HG02970 (cell line): ENCODE results near the gene NTF3.

Source experiments
- ATAC-seq: cut with Tn5 transposase; IDR thresholded peaks from one replicate; pipeline ENCODE4 v1.9.1; 2021; ENCODE audit warnings: mild to moderate bottlenecking, moderate library complexity, moderate number of reproducible peaks; ENCODE audit not compliant: unreplicated experiment, low FRiP score

NTF3 gene

GRCh38 chr12:5456030-5456429 is 24.1 kb downstream of the NTF3 start:
- ATAC-seq = no peak

GRCh38 chr12:5456906-5457305 is 25.0 kb downstream of the NTF3 start:
- ATAC-seq = no peak

GRCh38 chr12:5458229-5459050 is 26.5 kb downstream of the NTF3 start:
- no peak for ATAC-seq

- ATAC-seq = no peak
These were observed 27.3 kb downstream of the NTF3 start for GRCh38 chr12:5459051-5459782.

GRCh38 chr12:5460817-5461216 is 28.9 kb downstream of the NTF3 start:
- no peak for ATAC-seq

GRCh38 chr12:5461966-5462365 is 30.1 kb downstream of the NTF3 start:
- ATAC-seq = no peak

- ATAC-seq = no peak
These were observed 32.2 kb downstream of the NTF3 start for GRCh38 chr12:5464096-5464495.

- no peak for ATAC-seq
These were observed 33.5 kb downstream of the NTF3 start for GRCh38 chr12:5465384-5465783.

GRCh38 chr12:5466521-5466960 is 34.6 kb downstream of the NTF3 start:
- ATAC-seq = no peak

GRCh38 chr12:5467931-5468330 is 36.0 kb downstream of the NTF3 start:
- ATAC-seq = no peak

GRCh38 chr12:5470221-5470620 is 38.3 kb downstream of the NTF3 start:
- no peak for ATAC-seq

- no peak for ATAC-seq
These were observed 38.8 kb downstream of the NTF3 start for GRCh38 chr12:5470703-5471102.

GRCh38 chr12:5473076-5473782 is 41.3 kb downstream of the NTF3 start:
- no peak for ATAC-seq

- ATAC-seq = no peak
These were observed 41.8 kb downstream of the NTF3 start for GRCh38 chr12:5473783-5474116.

GRCh38 chr12:5476356-5476755 is 44.4 kb downstream of the NTF3 start:
- ATAC-seq = no peak

- ATAC-seq = no peak
These were observed 46.3 kb downstream of the NTF3 start for GRCh38 chr12:5478081-5478706.

GRCh38 chr12:5479761-5480160 is 47.9 kb downstream of the NTF3 start:
- no peak for ATAC-seq

GRCh38 chr12:5480218-5480937 is 48.5 kb downstream of the NTF3 start:
- ATAC-seq = no peak

GRCh38 chr12:5480938-5481303 is 49.0 kb downstream of the NTF3 start:
- ATAC-seq = no peak

- no peak for ATAC-seq
These were observed 49.7 kb downstream of the NTF3 start for GRCh38 chr12:5481645-5482044.
